NCI-H748 (cell line): ENCODE results near the gene OR10G2.
"Not testable (repeated sequence)": the region's sequence is repeated elsewhere in the genome, so short reads cannot be mapped to it uniquely, and the experiment has no call there.

ENCODE experiments used
- DNase-seq: peaks from one replicate; lab custom pipeline; 2025; ENCODE audit not compliant: unreplicated experiment; lab: John Stamatoyannopoulos, UW

Gene OR10G2

GRCh38 chr14:21634840-21635239, at the start of gene OR10G2:
TSS of gene OR10G2 (minus strand) at chr14:21634940. CDS start at chr14:21634842, 98 bp downstream.
- no peak for DNase-seq

- no peak for DNase-seq
Measured at GRCh38 chr14:21680072-21680471, 45.3 kb upstream of the OR10G2 start.

GRCh38 chr14:21675566-21675965, 40.8 kb upstream of the OR10G2 start:
- no peak for DNase-seq

- DNase-seq = no peak
Measured at GRCh38 chr14:21673718-21674117, 39.0 kb upstream of the OR10G2 start, which contains the start of gene OR4E1. TSS of gene OR4E1 (minus strand) at chr14:21673818. CDS start at chr14:21670935, 2,883 bp downstream.

- no peak for DNase-seq
Measured at GRCh38 chr14:21672116-21672515, 37.4 kb upstream of the OR10G2 start.

- DNase-seq = no peak
Measured at GRCh38 chr14:21671371-21671770, 36.6 kb upstream of the OR10G2 start.

GRCh38 chr14:21669284-21669683, 34.5 kb upstream of the OR10G2 start:
- no peak for DNase-seq

GRCh38 chr14:21668377-21668776, 33.6 kb upstream of the OR10G2 start:
- no peak for DNase-seq

GRCh38 chr14:21656980-21657379, 22.2 kb upstream of the OR10G2 start:
- DNase-seq = no peak

- no peak for DNase-seq
Measured at GRCh38 chr14:21654215-21654614, 19.5 kb upstream of the OR10G2 start.

GRCh38 chr14:21653331-21653885, 18.7 kb upstream of the OR10G2 start, which contains the start of gene OR4E2:
TSS of gene OR4E2 (plus strand) at chr14:21653835. CDS start at chr14:21665083, 11,248 bp downstream.
- no peak for DNase-seq

- DNase-seq = no peak
Measured at GRCh38 chr14:21652209-21652808, 17.6 kb upstream of the OR10G2 start.

GRCh38 chr14:21647380-21647779, 12.6 kb upstream of the OR10G2 start:
- no peak for DNase-seq

- no peak for DNase-seq
Measured at GRCh38 chr14:21643407-21643806, 8.7 kb upstream of the OR10G2 start.

- DNase-seq = no peak
Measured at GRCh38 chr14:21642683-21643082, 7.9 kb upstream of the OR10G2 start.

GRCh38 chr14:21631084-21631483, 3.7 kb downstream of the OR10G2 start:
- DNase-seq = peak; percentile 57

GRCh38 chr14:21630503-21630902, 4.2 kb downstream of the OR10G2 start:
- DNase-seq = not testable (repeated sequence)

GRCh38 chr14:21626491-21627230, 8.1 kb downstream of the OR10G2 start:
- no peak for DNase-seq

- DNase-seq = no peak
Measured at GRCh38 chr14:21617614-21618013, 17.1 kb downstream of the OR10G2 start.

GRCh38 chr14:21614240-21614639, 20.5 kb downstream of the OR10G2 start:
- no peak for DNase-seq

GRCh38 chr14:21612324-21612723, 22.4 kb downstream of the OR10G2 start:
- DNase-seq = peak; percentile 7

GRCh38 chr14:21602181-21602580, 32.6 kb downstream of the OR10G2 start:
- not testable (repeated sequence) for DNase-seq
